ENCODE results near the gene ICA1.

DNA sequence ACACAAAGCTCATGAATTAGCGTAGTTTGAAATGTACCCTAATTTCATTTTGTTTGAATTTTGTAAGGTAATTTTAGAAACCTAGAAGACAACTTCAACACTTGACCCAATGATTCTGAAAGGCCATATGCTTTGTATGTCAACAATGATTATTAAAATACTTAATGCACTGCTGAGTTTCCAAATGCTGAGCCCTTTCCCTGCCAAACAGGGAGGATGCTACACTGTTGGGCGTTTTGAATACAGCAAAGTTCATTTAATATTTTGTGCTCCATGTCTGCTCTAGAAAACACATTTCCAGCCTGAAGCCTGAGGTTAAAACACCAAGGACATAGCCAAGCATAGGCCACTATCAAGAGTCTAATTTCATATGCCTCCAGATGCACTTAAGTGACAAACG, 99.8 kb downstream of the ICA1 start:
- TF ChIP-seq, protein P1, sequence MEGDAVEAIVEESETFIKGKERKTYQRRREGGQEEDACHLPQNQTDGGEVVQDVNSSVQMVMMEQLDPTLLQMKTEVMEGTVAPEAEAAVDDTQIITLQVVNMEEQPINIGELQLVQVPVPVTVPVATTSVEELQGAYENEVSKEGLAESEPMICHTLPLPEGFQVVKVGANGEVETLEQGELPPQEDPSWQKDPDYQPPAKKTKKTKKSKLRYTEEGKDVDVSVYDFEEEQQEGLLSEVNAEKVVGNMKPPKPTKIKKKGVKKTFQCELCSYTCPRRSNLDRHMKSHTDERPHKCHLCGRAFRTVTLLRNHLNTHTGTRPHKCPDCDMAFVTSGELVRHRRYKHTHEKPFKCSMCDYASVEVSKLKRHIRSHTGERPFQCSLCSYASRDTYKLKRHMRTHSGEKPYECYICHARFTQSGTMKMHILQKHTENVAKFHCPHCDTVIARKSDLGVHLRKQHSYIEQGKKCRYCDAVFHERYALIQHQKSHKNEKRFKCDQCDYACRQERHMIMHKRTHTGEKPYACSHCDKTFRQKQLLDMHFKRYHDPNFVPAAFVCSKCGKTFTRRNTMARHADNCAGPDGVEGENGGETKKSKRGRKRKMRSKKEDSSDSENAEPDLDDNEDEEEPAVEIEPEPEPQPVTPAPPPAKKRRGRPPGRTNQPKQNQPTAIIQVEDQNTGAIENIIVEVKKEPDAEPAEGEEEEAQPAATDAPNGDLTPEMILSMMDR (conservative IDR thresholded peaks at IDR 0.05; ENCODE audit: low read depth, low read length), result no peak
- TF ChIP-seq EZH2phosphoT487 (IDR thresholded peaks at IDR 0.05; ENCODE audit: borderline replicate concordance, low read length), result no peak
- TF ChIP-seq EZH2 (IDR thresholded peaks at IDR 0.05; ENCODE audit: low read length, unreplicated experiment), result no peak

Measured in PC-3 (cell line).